Measurements from ENCODE around the gene HES7. TPM values are rescaled to one million over a fixed set of nuclear protein-coding genes. Genes with fewer than 3 reads are reported as not detected.

HES7 gene
- total and polyA plus RNA-seq, 9 of the 15 experiments (the other 6 are each of a cell fraction or from before 2014, with no cell fraction given): 0.03 to 1.7 (median 0.14) TPM; not detected in 1

GRCh38 chr17:8173056-8173870, 49.4 kb upstream of the HES7 start (continued):
- TF ChIP-seq ZNF780A (CRISPR knock-in tag; IDR thresholded peaks at IDR 0.05): peak; percentile 94
- peak in 1 of 2 experiments; percentile 87; a peak in 2 of 4 replicates for TF ChIP-seq SRF (CRISPR knock-in tag; IDR thresholded peaks at IDR 0.05)
- peak; percentile 95 for TF ChIP-seq ZNF77 (CRISPR knock-in tag; IDR thresholded peaks at IDR 0.05)
- 0 out of 2 replicates have a peak, but pooled peaks have one; percentile 49 for TF ChIP-seq TARDBP (IDR thresholded peaks at IDR 0.05)
- TF ChIP-seq ZKSCAN8 (CRISPR knock-in tag; IDR thresholded peaks at IDR 0.05): peak; percentile 60; the same call in 1 of the 2 replicates
- peak; percentile 94 for TF ChIP-seq ZBTB17 (CRISPR knock-in tag; IDR thresholded peaks at IDR 0.05)
- peak; percentile 96 for TF ChIP-seq TEAD4 (IDR thresholded peaks at IDR 0.05; ENCODE audit: low read length)
- no peak for TF ChIP-seq TEAD4 (CRISPR knock-in tag; IDR thresholded peaks at IDR 0.05; ENCODE audit: borderline replicate concordance)
- TF ChIP-seq ZBTB8A (IDR thresholded peaks at IDR 0.05; ENCODE audit: partially characterized antibody): no peak
- no peak for TF ChIP-seq TEAD2 (tag; IDR thresholded peaks at IDR 0.05)
- TF ChIP-seq IRF1 (CRISPR knock-in tag; IDR thresholded peaks at IDR 0.05; ENCODE audit: borderline replicate concordance): 0 out of 2 replicates have a peak, but pooled peaks have one; percentile 22
- TF ChIP-seq NFIX (CRISPR knock-in tag; IDR thresholded peaks at IDR 0.05; ENCODE audit: low read depth): no peak
- TF ChIP-seq NFRKB (IDR thresholded peaks at IDR 0.05; ENCODE audit: low read depth): 0 out of 2 replicates have a peak, but pooled peaks have one; percentile 24
- peak; percentile 85 for TF ChIP-seq PYGO2 (tag; IDR thresholded peaks at IDR 0.05)
- TF ChIP-seq SNAPC5 (CRISPR knock-in tag; IDR thresholded peaks at IDR 0.05): peak; percentile 94
- TF ChIP-seq FOXK1 (CRISPR knock-in tag; IDR thresholded peaks at IDR 0.05; ENCODE audit: borderline replicate concordance): peak; percentile 58; the same call in 1 of the 2 replicates
- TF ChIP-seq SAFB2 (IDR thresholded peaks at IDR 0.05; ENCODE audit: borderline replicate concordance, low read depth, low read length, severe bottlenecking): no peak
- TF ChIP-seq EP400 (IDR thresholded peaks at IDR 0.05): peak; percentile 77
- TF ChIP-seq KAT7 (CRISPR knock-in tag; IDR thresholded peaks at IDR 0.05; ENCODE audit: borderline replicate concordance): peak; percentile 63; the same call in 1 of the 2 replicates
- peak; percentile 85 for TF ChIP-seq SMARCE1 (IDR thresholded peaks at IDR 0.05)
- no peak for TF ChIP-seq PTTG1 (tag; IDR thresholded peaks at IDR 0.05; ENCODE audit: low read depth)
- peak; percentile 62 for TF ChIP-seq RFX1 (IDR thresholded peaks at IDR 0.05)
- no peak for TF ChIP-seq ZNF512 (tag; IDR thresholded peaks at IDR 0.05)
- TF ChIP-seq SMARCA4 (IDR thresholded peaks at IDR 0.05): peak; percentile 77
- TF ChIP-seq TCF7 (IDR thresholded peaks at IDR 0.05; ENCODE audit: borderline replicate concordance): peak; percentile 42; the same call in 1 of the 2 replicates
- no peak for TF ChIP-seq ZNF217 (CRISPR knock-in tag; IDR thresholded peaks at IDR 0.05)
- TF ChIP-seq SP1 (CRISPR knock-in tag; IDR thresholded peaks at IDR 0.05): peak; percentile 93
- TF ChIP-seq HOXB6 (CRISPR knock-in tag; IDR thresholded peaks at IDR 0.05; ENCODE audit: borderline replicate concordance): peak; percentile 92

All from K562 (cell line).